Tibial nerve (tissue), 4 donors: ENCODE measurements around the gene ANKDD1B.

Experiments
- CTCF ChIP-seq, 5 experiments: fragments of 200-600 bp in 3 of 5; fragments of 450-650 bp in 2 of 5; sonication (generic) in 3 of 5; IDR thresholded peaks; one replicate each; pipeline ENCODE4 v1.5.1; 2016 to 2019; ENCODE audit warnings: antibody characterized with exemption in 5 of 5, mild to moderate bottlenecking in 3 of 5, moderate library complexity in 2 of 5
- EP300 ChIP-seq, 2 donors: sonication (generic); formaldehyde crosslinking; IDR thresholded peaks; one replicate each; pipeline ENCODE4 v1.6.1; 2017; ENCODE audit warnings: antibody characterized with exemption in 2 of 2, mild to moderate bottlenecking in 1 of 2
- POLR2A ChIP-seq, 2 donors: fragments of 450-650 bp; IDR thresholded peaks; one replicate each; pipeline ENCODE4 v1.6.1; 2017; ENCODE audit warnings: antibody characterized with exemption in 2 of 2, mild to moderate bottlenecking in 2 of 2, moderate library complexity in 2 of 2

DNA sequence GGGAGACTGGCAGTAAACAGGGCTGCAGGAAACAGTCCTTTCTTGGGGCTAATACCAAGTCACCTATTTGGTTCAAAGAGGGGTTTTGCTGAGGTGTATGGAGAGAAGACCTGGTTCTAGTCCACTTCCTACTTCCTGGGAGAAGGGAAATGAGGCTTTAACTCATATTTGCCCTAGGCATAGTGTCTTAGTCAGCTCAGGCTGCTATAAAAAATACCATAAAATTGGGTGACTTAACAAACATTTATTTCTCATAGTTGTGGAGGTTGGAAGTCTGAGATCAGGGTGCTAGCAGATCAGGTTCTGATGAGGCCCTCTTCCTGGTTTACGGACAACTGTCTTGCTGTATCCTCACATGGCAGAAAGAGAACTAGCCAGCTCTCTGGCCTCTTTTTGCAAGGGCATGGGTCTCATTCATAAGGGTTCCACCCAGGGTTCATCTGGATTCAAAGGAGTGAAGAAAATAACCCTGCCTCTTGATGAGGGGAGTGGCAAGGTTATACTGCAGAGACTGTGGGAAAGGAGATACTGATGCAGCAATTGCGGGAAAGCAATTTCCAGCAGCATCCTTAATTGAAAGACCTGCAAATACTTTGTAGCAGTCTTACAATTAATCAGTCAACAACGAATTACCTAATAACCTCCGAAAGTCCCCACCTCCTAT is 40.5 kb downstream of the ANKDD1B start:
- no peak for TF ChIP-seq EP300 (IDR thresholded peaks at IDR 0.05)
- no peak for TF ChIP-seq CTCF (IDR thresholded peaks at IDR 0.05)
- no peak for TF ChIP-seq POLR2A (IDR thresholded peaks at IDR 0.05)
